COR-L47 (cell line): ENCODE results near the gene RPL12.

Experiments used
- DNase-seq: peaks from one replicate; lab custom pipeline; 2025; lab: John Stamatoyannopoulos, UW

Gene RPL12

GRCh38 chr9:127403507-127404192 lies 47.6 kb downstream of the RPL12 start:
- DNase-seq: no peak

- no peak for DNase-seq
Observed at GRCh38 chr9:127402401-127403090, 48.7 kb downstream of the RPL12 start.

- no peak for DNase-seq
Observed at GRCh38 chr9:127399736-127400269, 51.4 kb downstream of the RPL12 start.

- no peak for DNase-seq
Observed at GRCh38 chr9:127398715-127399400, 52.3 kb downstream of the RPL12 start.

GRCh38 chr9:127398275-127398647 lies 52.9 kb downstream of the RPL12 start:
- DNase-seq: no peak
